ENCODE measurements around the gene FRY. TPM values are rescaled to one million over a fixed set of nuclear protein-coding genes. Genes with fewer than 3 reads are reported as not detected.

FRY gene
- total and polyA plus RNA-seq, 2 of the 13 experiments (the other 11 are each of a cell fraction or from before 2014, with no cell fraction given), result 8.2 to 13.1 TPM

DNA sequence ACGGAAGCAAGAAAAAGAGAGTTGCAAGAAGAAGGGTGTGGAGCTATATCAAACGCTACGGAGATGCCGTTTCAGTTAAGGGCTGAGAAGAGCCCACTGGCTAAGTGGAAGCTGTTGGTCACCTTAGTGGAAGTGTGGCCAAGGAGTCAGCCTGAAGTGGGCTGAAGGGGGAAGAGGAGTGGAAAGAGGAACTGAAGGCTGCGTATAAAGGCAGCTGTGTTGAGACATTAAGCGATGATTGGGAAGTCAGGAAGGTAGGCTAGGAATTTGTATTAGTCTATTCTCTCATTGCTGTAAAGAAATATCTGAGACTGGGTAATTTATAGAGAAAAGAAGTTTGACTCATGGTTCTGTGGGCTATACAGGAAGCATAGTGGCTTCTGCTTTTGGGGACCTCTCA, 14.1 kb upstream of the FRY start:
- CTCF ChIA-PET (ENCODE audit: low intra/inter-chr PET ratio, low total read pairs), result no interaction called here
- FAIRE-seq, result no peak
- in situ Hi-C loops (cut with HindIII; ENCODE audit: extremely low pct_ligation_motif_present, low pct_unique_long_range_greater_than_20kb), result loop anchor here (5.0 kb wide), 1 partner anchor 295 kb away; no protein-coding TSS in a partner anchor
- TF ChIP-seq ZNF274 (CRISPR knock-in tag; IDR thresholded peaks at IDR 0.05), result no peak
- TF ChIP-seq POGZ (CRISPR knock-in tag; IDR thresholded peaks at IDR 0.05), result no peak
- TF ChIP-seq FOXP4 (CRISPR knock-in tag; IDR thresholded peaks at IDR 0.05), result no peak
- TF ChIP-seq ZNF788 (CRISPR knock-in tag; IDR thresholded peaks at IDR 0.05; ENCODE audit: borderline replicate concordance), result no peak
- TF ChIP-seq ZNF776 (CRISPR knock-in tag; IDR thresholded peaks at IDR 0.05), result no peak
- no peak for TF ChIP-seq ZNF10 (CRISPR knock-in tag; IDR thresholded peaks at IDR 0.05; ENCODE audit: borderline replicate concordance, low read depth)
- TF ChIP-seq RFXANK (CRISPR knock-in tag; IDR thresholded peaks at IDR 0.05), result no peak
- TF ChIP-seq MAZ (IDR thresholded peaks at IDR 0.05; ENCODE audit: borderline replicate concordance, low read depth, low read length), result no peak
- TF ChIP-seq MAZ (CRISPR knock-in tag; IDR thresholded peaks at IDR 0.05; ENCODE audit: low read depth), result no peak
- TF ChIP-seq ZBTB38 (CRISPR knock-in tag; IDR thresholded peaks at IDR 0.05), result no peak
- TF ChIP-seq, protein P1, sequence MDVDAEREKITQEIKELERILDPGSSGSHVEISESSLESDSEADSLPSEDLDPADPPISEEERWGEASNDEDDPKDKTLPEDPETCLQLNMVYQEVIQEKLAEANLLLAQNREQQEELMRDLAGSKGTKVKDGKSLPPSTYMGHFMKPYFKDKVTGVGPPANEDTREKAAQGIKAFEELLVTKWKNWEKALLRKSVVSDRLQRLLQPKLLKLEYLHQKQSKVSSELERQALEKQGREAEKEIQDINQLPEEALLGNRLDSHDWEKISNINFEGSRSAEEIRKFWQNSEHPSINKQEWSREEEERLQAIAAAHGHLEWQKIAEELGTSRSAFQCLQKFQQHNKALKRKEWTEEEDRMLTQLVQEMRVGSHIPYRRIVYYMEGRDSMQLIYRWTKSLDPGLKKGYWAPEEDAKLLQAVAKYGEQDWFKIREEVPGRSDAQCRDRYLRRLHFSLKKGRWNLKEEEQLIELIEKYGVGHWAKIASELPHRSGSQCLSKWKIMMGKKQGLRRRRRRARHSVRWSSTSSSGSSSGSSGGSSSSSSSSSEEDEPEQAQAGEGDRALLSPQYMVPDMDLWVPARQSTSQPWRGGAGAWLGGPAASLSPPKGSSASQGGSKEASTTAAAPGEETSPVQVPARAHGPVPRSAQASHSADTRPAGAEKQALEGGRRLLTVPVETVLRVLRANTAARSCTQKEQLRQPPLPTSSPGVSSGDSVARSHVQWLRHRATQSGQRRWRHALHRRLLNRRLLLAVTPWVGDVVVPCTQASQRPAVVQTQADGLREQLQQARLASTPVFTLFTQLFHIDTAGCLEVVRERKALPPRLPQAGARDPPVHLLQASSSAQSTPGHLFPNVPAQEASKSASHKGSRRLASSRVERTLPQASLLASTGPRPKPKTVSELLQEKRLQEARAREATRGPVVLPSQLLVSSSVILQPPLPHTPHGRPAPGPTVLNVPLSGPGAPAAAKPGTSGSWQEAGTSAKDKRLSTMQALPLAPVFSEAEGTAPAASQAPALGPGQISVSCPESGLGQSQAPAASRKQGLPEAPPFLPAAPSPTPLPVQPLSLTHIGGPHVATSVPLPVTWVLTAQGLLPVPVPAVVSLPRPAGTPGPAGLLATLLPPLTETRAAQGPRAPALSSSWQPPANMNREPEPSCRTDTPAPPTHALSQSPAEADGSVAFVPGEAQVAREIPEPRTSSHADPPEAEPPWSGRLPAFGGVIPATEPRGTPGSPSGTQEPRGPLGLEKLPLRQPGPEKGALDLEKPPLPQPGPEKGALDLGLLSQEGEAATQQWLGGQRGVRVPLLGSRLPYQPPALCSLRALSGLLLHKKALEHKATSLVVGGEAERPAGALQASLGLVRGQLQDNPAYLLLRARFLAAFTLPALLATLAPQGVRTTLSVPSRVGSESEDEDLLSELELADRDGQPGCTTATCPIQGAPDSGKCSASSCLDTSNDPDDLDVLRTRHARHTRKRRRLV (CRISPR knock-in tag; IDR thresholded peaks at IDR 0.05), result no peak
- TF ChIP-seq ARHGAP35 (CRISPR knock-in tag; IDR thresholded peaks at IDR 0.05; ENCODE audit: borderline replicate concordance), result no peak
- TF ChIP-seq, protein P2, sequence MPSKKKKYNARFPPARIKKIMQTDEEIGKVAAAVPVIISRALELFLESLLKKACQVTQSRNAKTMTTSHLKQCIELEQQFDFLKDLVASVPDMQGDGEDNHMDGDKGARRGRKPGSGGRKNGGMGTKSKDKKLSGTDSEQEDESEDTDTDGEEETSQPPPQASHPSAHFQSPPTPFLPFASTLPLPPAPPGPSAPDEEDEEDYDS (CRISPR knock-in tag; IDR thresholded peaks at IDR 0.05), result no peak
- TF ChIP-seq SKI (IDR thresholded peaks at IDR 0.05; ENCODE audit: partially characterized antibody), result no peak
- no peak for TF ChIP-seq NFE2L1 (CRISPR knock-in tag; IDR thresholded peaks at IDR 0.05; ENCODE audit: borderline replicate concordance)
- TF ChIP-seq ZNF30 (CRISPR knock-in tag; IDR thresholded peaks at IDR 0.05), result no peak
- TF ChIP-seq MEF2D (CRISPR knock-in tag; IDR thresholded peaks at IDR 0.05), result no peak
- TF ChIP-seq, protein P3, sequence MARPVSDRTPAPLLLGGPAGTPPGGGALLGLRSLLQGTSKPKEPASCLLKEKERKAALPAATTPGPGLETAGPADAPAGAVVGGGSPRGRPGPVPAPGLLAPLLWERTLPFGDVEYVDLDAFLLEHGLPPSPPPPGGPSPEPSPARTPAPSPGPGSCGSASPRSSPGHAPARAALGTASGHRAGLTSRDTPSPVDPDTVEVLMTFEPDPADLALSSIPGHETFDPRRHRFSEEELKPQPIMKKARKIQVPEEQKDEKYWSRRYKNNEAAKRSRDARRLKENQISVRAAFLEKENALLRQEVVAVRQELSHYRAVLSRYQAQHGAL (CRISPR knock-in tag; IDR thresholded peaks at IDR 0.05; ENCODE audit: not compliant biosample characterization), result no peak
- TF ChIP-seq ZNF33B (CRISPR knock-in tag; IDR thresholded peaks at IDR 0.05), result no peak

More for the DNA sequence above, 14.1 kb upstream of the FRY start:
- no peak for DNase-seq (ENCODE audit: low spot score)
- POLR2A ChIA-PET, result no interaction called here
- no TSS peak for BruUV-seq (replicated peaks)
- Histone ChIP-seq H4K20me1 (ENCODE audit: insufficient read depth, low read length) (no peaks in the 10 kb centered on the region), H3K4me3 (replicated peaks in 1 of 3; ENCODE audit: insufficient read depth in 1 of 3, low read depth in 2 of 3, low read length in 3 of 3) (no peak overlapping the region), H3K9ac (ENCODE audit: insufficient read depth, low read depth, low read length) (no peak overlapping the region), H3K9me3 (ENCODE audit: low read length) (no peaks in the 10 kb centered on the region), H3K27me3 (ENCODE audit: control insufficient read depth in 1 of 2, insufficient read depth in 2 of 2, low read length in 2 of 2) (no peaks in the 10 kb centered on the region), H3K4me1 (ENCODE audit: insufficient read depth, low read length) (peaks cover 20% of the 10 kb centered on the region; the same call in 1 of the 2 replicates), H3K79me2 (ENCODE audit: insufficient read depth, low read length) (no peaks in the 10 kb centered on the region), H3K27ac (ENCODE audit: extremely low read length, insufficient read depth, low read length) (no peak overlapping the region), H3K36me3 (replicated peaks in 1 of 2; ENCODE audit: control insufficient read depth in 1 of 2, insufficient read depth in 2 of 2, low read length in 2 of 2) (no peaks in the 10 kb centered on the region), H3K4me2 (ENCODE audit: low read depth, low read length) (no peak overlapping the region), H2AFZ (ENCODE audit: low read length) (no peak overlapping the region)
- no peak for ATAC-seq
- intact Hi-C loops (cut with micrococcal nuclease; ENCODE audit: unreplicated experiment), result loop anchor here (5.0 kb wide), 1 partner anchor 125 kb away; no protein-coding TSS in a partner anchor
- 80% methylated on average over 6 of the region's 6 CpGs for WGBS (ENCODE audit: low lambda C conversion rate)

All from HepG2 (cell line).